ENCODE data around the gene TBX6.

The TBX6 gene

DNA sequence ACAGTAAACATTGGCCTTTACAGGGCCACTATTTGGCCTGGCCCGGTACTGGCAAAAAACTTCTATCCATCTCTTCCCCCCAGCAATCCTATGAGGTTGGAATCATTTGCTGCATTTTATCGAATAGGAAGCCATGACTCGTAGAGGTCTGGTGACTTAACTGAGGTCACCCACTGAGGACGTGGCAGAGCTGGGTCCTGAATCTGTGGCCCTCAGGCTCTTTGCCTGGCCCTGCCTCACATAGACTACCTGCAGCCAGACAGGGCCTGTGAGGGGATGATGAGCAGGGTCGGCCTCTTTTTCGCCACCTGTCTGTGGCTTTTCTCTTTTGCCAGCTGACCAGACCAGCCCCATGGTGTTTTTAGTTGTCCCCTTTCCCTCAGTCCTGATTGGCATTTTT lies 14.1 kb downstream of the TBX6 start:
- TF ChIP-seq TAF1 (IDR thresholded peaks at IDR 0.05; ENCODE audit: borderline replicate concordance, insufficient read depth, low read length) (no peak), SIN3A (IDR thresholded peaks at IDR 0.05; ENCODE audit: borderline replicate concordance, insufficient read depth, low read length) (no peak), POLR2AphosphoS5 (IDR thresholded peaks at IDR 0.05; ENCODE audit: low read depth, low read length) (no peak), FOXP2 (optimal IDR thresholded peaks at IDR 0.05; ENCODE audit: borderline replicate concordance, extremely low read depth, extremely low read length, insufficient read depth) (no peak)
- TF ChIP-seq, protein P1, sequence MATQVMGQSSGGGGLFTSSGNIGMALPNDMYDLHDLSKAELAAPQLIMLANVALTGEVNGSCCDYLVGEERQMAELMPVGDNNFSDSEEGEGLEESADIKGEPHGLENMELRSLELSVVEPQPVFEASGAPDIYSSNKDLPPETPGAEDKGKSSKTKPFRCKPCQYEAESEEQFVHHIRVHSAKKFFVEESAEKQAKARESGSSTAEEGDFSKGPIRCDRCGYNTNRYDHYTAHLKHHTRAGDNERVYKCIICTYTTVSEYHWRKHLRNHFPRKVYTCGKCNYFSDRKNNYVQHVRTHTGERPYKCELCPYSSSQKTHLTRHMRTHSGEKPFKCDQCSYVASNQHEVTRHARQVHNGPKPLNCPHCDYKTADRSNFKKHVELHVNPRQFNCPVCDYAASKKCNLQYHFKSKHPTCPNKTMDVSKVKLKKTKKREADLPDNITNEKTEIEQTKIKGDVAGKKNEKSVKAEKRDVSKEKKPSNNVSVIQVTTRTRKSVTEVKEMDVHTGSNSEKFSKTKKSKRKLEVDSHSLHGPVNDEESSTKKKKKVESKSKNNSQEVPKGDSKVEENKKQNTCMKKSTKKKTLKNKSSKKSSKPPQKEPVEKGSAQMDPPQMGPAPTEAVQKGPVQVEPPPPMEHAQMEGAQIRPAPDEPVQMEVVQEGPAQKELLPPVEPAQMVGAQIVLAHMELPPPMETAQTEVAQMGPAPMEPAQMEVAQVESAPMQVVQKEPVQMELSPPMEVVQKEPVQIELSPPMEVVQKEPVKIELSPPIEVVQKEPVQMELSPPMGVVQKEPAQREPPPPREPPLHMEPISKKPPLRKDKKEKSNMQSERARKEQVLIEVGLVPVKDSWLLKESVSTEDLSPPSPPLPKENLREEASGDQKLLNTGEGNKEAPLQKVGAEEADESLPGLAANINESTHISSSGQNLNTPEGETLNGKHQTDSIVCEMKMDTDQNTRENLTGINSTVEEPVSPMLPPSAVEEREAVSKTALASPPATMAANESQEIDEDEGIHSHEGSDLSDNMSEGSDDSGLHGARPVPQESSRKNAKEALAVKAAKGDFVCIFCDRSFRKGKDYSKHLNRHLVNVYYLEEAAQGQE (IDR thresholded peaks at IDR 0.05; ENCODE audit: insufficient read depth in 1 of 2, low read depth in 2 of 2, low read length in 2 of 2) = no peak

DNA sequence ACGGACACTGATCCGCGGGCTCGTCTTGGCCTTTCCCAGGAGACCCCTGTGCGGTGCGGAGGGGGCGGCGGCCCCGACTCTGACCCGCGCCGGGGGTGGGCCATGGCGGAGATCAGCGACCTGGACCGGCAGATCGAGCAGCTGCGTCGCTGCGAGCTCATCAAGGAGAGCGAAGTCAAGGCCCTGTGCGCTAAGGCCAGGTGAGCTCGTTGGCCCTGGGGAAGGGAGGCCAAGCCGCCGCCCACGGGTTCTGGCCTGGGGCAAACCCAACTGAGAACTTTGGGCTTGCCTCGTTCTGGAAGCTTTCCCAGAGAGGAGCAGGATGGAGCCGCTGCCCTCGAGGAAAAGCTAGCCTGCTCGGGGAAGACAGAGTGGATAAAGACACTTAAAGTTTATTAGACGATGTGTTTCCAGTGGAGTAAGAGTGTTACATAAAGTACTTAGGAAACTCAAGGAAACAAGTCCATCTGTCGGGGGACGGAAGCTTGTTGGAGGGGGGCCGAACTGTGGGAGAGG lies 15.4 kb downstream of the TBX6 start:
- TF ChIP-seq, protein P1 (IDR thresholded peaks at IDR 0.05; ENCODE audit: insufficient read depth in 1 of 2, low read depth in 2 of 2, low read length in 2 of 2) = no peak
- TF ChIP-seq FOXP2 (optimal IDR thresholded peaks at IDR 0.05; ENCODE audit: borderline replicate concordance, extremely low read depth, extremely low read length, insufficient read depth) (no peak), TAF1 (IDR thresholded peaks at IDR 0.05; ENCODE audit: borderline replicate concordance, insufficient read depth, low read length) (no peak), POLR2AphosphoS5 (IDR thresholded peaks at IDR 0.05; ENCODE audit: low read depth, low read length) (no peak), SIN3A (IDR thresholded peaks at IDR 0.05; ENCODE audit: borderline replicate concordance, insufficient read depth, low read length) (no peak)

DNA sequence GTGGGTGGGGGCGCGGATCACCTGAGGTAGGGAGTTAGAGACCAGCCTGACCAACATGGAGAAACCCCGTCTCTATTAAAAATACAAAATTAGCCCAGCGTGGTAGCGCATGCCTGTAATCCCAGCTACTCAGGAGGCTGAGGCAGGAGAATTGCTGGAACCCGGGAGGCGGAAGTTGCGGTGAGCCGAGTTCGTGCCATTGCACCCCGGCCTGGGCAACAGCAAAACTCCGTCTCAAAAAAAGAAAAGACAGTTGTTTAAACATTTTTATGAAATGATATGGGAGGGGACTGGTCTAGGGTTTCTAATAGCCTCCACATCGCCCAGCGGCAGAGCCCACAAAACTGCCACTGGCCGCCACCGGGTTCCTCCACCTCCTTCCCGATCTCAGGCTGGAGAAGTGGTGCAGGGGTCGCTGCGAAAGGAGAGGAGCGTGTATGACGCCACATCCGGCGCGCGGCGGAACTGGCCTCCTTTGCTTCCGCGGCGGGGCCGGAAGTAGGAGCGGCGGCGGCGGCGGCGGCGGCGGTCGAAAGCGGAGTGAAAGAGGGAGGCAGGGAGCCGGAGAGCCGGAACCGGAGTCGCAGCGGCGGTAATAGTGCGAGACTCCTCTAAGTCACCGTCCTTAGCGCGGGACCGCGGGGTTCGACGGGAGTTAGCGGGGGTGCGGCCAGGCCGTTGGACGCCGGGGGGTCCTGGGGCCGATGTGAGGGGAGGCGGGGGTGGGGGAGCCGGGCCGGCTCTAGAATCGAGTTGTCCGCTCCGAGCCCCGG lies 16.0 kb downstream of the TBX6 start, which contains the start of gene PPP4C:
PPP4C (plus strand) TSS at position 492 of the 773 bp plus-strand sequence. CDS start 384 bp downstream, outside the sequence.
- TF ChIP-seq TAF1 (IDR thresholded peaks at IDR 0.05; ENCODE audit: borderline replicate concordance, insufficient read depth, low read length) (peak; percentile 91), SIN3A (IDR thresholded peaks at IDR 0.05; ENCODE audit: borderline replicate concordance, insufficient read depth, low read length) (no peak), FOXP2 (optimal IDR thresholded peaks at IDR 0.05; ENCODE audit: borderline replicate concordance, extremely low read depth, extremely low read length, insufficient read depth) (peak; percentile 48), POLR2AphosphoS5 (IDR thresholded peaks at IDR 0.05; ENCODE audit: low read depth, low read length) (peak; percentile 94)
- TF ChIP-seq, protein P1 (IDR thresholded peaks at IDR 0.05; ENCODE audit: insufficient read depth in 1 of 2, low read depth in 2 of 2, low read length in 2 of 2) = no peak; a peak in 1 of 4 replicates

DNA sequence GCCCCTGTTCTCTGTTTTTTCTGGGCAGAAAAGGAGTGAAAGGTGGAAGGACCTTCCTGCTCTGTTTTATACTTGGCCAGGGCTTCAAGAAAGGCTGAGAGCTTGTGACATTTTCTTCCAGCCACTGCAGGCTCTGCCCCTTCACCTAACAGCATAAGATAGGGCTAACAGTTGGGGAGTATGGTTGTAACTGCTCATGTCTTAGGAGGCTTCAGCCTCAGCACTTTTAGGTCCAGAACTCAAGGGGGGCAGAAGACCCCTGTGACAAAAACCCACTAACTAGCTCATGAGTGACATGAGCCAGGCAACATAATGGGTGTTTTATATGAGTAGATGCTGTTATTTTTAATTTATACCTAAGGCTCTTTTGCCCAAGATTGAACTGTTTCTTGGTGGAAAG lies 21.2 kb downstream of the TBX6 start:
- TF ChIP-seq SIN3A (IDR thresholded peaks at IDR 0.05; ENCODE audit: borderline replicate concordance, insufficient read depth, low read length) (no peak), POLR2AphosphoS5 (IDR thresholded peaks at IDR 0.05; ENCODE audit: low read depth, low read length) (no peak), FOXP2 (optimal IDR thresholded peaks at IDR 0.05; ENCODE audit: borderline replicate concordance, extremely low read depth, extremely low read length, insufficient read depth) (no peak), TAF1 (IDR thresholded peaks at IDR 0.05; ENCODE audit: borderline replicate concordance, insufficient read depth, low read length) (no peak)
- TF ChIP-seq, protein P1 (IDR thresholded peaks at IDR 0.05; ENCODE audit: insufficient read depth in 1 of 2, low read depth in 2 of 2, low read length in 2 of 2) = no peak

Measured in PFSK-1 (cell line).